WTC11 (cell line): Measurements from ENCODE around the gene GRK2. TPM values are rescaled to one million over a fixed set of nuclear protein-coding genes. Genes with fewer than 3 reads are reported as not detected.

ENCODE experiments used
- ATAC-seq: fragments of 200-7000 bp; cut with Tn5 transposase; 2 replicates; pipeline ENCODE4 v1.10.0; 2021; ENCODE audit warnings: mild to moderate bottlenecking, moderate library complexity
- CTCF ChIA-PET: fragments of 300-600 bp; sonication (Branson Sonifier 250); formaldehyde crosslinking; loops from one replicate; lab custom pipeline; 2021; ENCODE audit warnings: antibody characterized with exemption; lab: Charles Lee
- POLR2A ChIA-PET: fragments of 350-600 bp; sonication (Branson Sonifier 250); formaldehyde crosslinking; loops from one replicate; lab custom pipeline; 2021; ENCODE audit warnings: antibody characterized with exemption; lab: Charles Lee
- DNase-seq: peaks from one replicate; pipeline ENCODE4 v3.0.0; 2021; ENCODE audit warnings: low spot score
- H3K27ac Mint-ChIP-seq: 2 replicates; pipeline ENCODE4 v1.8.0; 2021; ENCODE audit warnings: mixed read lengths
- H3K27me3 Mint-ChIP-seq: 2 replicates; pipeline ENCODE4 v1.8.0; 2021; ENCODE audit warnings: low read depth, mild to moderate bottlenecking, moderate library complexity, mixed read lengths
- H3K36me3 Mint-ChIP-seq: 2 replicates; pipeline ENCODE4 v1.8.0; 2021; ENCODE audit warnings: mixed read lengths
- H3K4me1 Mint-ChIP-seq: 2 replicates; pipeline ENCODE4 v1.8.0; 2022; ENCODE audit warnings: mixed read lengths
- H3K4me3 Mint-ChIP-seq: 2 replicates; pipeline ENCODE4 v1.8.0; 2021; ENCODE audit warnings: mild to moderate bottlenecking, moderate library complexity, mixed read lengths
- H3K9me3 Mint-ChIP-seq: 2 replicates; pipeline ENCODE4 v1.8.0; 2021; ENCODE audit warnings: mixed read lengths
- AR ChIP-seq: fragments of 250-450 bp; sonication (Bioruptor Pico); IDR thresholded peaks from 2 replicates; pipeline ENCODE4 v1.9.0; 2021; ENCODE audit warnings: mild to moderate bottlenecking
- ATF6 ChIP-seq: sonication (generic); formaldehyde crosslinking; IDR thresholded peaks from 2 replicates; pipeline ENCODE4 v1.8.1; 2023; ENCODE audit warnings: mild to moderate bottlenecking, missing genetic modification reagents
- CBFB ChIP-seq: sonication (generic); formaldehyde crosslinking; IDR thresholded peaks from 2 replicates; pipeline ENCODE4 v1.8.1; 2022; ENCODE audit warnings: mild to moderate bottlenecking, low read depth, missing genetic modification reagents
- CREM ChIP-seq: sonication (generic); formaldehyde crosslinking; IDR thresholded peaks from 2 replicates; pipeline ENCODE4 v1.8.1; 2022; ENCODE audit warnings: mild to moderate bottlenecking, missing genetic modification reagents, moderate library complexity
- HMGA2 ChIP-seq: fragments of 250-450 bp; sonication (Bioruptor Pico); IDR thresholded peaks from 2 replicates; pipeline ENCODE4 v1.4.0; 2021; ENCODE audit warnings: mild to moderate bottlenecking, moderate library complexity
- ZNF121 ChIP-seq: sonication (generic); formaldehyde crosslinking; IDR thresholded peaks from 2 replicates; pipeline ENCODE4 v1.8.0; 2023; ENCODE audit warnings: missing genetic modification reagents
- ZNF281 ChIP-seq: sonication (generic); formaldehyde crosslinking; IDR thresholded peaks from 2 replicates; pipeline ENCODE4 v1.8.0; 2023; ENCODE audit warnings: mild to moderate bottlenecking, missing genetic modification reagents
- ZNF425 ChIP-seq: fragments of 250-450 bp; sonication (Bioruptor Pico); conservative IDR thresholded peaks from 2 replicates; pipeline ENCODE4 v1.9.0; 2021; ENCODE audit warnings: mild to moderate bottlenecking
- total RNA-seq: library from RNA; stranded (reverse); gene quantifications from 3 replicates; pipeline ENCODE4 v1.2.3, GENCODE V29; 2021
- TF ChIP-seq, protein P1 (sequence below): sonication (generic); formaldehyde crosslinking; IDR thresholded peaks from 2 replicates; pipeline ENCODE4 v1.8.1; 2023; ENCODE audit warnings: mild to moderate bottlenecking, missing genetic modification reagents, moderate library complexity

GRK2 gene
- total RNA-seq, 1 experiment from 2014 or later, result 68.1 TPM

DNA sequence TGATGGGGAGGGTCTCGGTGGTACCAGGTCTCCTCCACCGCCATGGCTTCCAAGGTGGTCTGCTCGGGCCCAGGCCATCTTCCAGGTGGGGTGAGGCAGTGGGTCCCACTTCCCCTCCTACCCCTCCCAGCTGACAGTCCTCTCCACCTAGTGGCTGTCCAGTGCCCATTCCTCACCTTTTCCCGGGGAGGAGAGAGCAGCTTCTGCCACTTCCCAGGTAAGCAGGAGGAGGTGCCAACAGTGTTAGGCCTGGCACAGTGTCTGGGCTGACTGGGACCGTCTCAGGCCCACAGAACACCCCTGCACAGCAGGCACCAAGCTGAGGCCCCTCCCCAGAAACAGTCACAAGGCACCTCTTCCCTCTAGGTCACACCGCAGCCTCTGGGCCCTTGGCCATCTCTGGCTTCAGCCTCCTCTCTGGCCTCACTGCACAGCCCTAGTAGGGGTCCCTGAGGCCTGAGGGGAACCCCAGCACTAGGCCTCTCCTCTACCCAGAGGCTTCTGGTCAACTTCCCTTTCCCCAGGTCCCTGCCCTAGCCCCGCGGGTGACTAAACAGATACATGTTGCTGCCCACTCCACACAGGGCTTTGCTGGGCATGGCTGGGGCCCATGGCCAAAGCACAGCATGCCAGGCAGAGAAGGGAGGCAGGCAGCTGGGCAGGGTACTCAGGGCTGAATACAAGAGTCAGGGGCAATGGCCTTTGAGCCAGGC is 20.5 kb downstream of the GRK2 start (continued):
- no peak for TF ChIP-seq ZNF281 (CRISPR knock-in tag)
- no peak for TF ChIP-seq CREM (CRISPR knock-in tag)
- TF ChIP-seq ZNF425, result no peak
- no peak for TF ChIP-seq AR (CRISPR knock-in tag)
- TF ChIP-seq, protein P1, sequence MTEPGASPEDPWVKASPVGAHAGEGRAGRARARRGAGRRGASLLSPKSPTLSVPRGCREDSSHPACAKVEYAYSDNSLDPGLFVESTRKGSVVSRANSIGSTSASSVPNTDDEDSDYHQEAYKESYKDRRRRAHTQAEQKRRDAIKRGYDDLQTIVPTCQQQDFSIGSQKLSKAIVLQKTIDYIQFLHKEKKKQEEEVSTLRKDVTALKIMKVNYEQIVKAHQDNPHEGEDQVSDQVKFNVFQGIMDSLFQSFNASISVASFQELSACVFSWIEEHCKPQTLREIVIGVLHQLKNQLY (CRISPR knock-in tag), result no peak
- TF ChIP-seq CBFB, result no peak
- no peak for TF ChIP-seq HMGA2 (CRISPR knock-in tag)
- no peak for TF ChIP-seq ZNF121 (CRISPR knock-in tag)

- peaks cover 7% of the 10 kb centered on the region for H3K36me3 Mint-ChIP-seq
- H3K4me1 Mint-ChIP-seq, result peaks cover 15% of the 10 kb centered on the region
- peak overlapping the region; percentile 66 for H3K4me3 Mint-ChIP-seq
- ChIA-PET POLR2A (interaction anchor here (1.5 to 3.2 kb wide), 4 partner anchors 10 to 48 kb away, joined by 3 to 24 read pairs (median 11); partner anchors contain the start of gene SSH3), CTCF (interaction anchor here (0.9 to 3.0 kb wide), 13 partner anchors 9 to 215 kb away, joined by 3 to 39 read pairs (median 7); partner anchors contain the start of genes POLD4, PPP1CA and SSH3)
- DNase-seq (no peak), ATAC-seq (no peak)
- TF ChIP-seq ATF6 (CRISPR knock-in tag), result no peak
- 0 out of 2 replicates have a peak, but pooled peaks have one; percentile 21 for TF ChIP-seq AR (CRISPR knock-in tag)
- no peaks in the 10 kb centered on the region for H3K27me3 Mint-ChIP-seq
- H3K27ac Mint-ChIP-seq, result peak overlapping the region; percentile 95
- H3K9me3 Mint-ChIP-seq, result no peaks in the 10 kb centered on the region
Observed at GRCh38 chr11:67287355-67288197, 21.3 kb downstream of the GRK2 start.
